ENCODE measurements around the gene SKI. TPM values are rescaled to one million over a fixed set of nuclear protein-coding genes. Genes with fewer than 3 reads are reported as not detected.

Gene SKI
- total RNA-seq, 2 donors from 2014 or later, result 135 to 138 TPM

DNA sequence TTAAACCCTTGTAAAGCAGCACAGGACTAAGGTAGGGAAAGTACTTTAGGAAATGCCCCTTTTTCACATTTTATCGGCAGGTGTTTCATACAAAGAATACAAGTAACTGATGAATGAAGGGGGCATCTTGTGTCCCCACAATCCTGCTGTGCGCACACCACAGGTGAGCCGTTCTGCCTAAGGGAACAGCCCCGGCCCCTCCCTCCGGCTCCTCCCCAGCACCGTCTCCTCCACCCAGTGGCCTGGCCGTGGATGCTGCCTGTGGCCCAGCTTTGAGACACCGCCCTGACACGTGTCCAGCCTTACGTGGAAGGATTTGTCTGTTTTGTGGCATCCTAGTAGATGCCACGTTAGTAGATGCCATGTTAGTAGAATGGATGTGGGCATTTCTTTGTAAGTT lies 46.4 kb upstream of the SKI start:
- ATAC-seq (ENCODE audit: insufficient number of reproducible peaks, low FRiP score, low read depth) (no peak), DNase-seq (ENCODE audit: low spot score) (no peak)
- H3K27me3 ChIP-seq (replicated peaks; ENCODE audit: insufficient read depth), result no peaks in the 10 kb centered on the region

DNA sequence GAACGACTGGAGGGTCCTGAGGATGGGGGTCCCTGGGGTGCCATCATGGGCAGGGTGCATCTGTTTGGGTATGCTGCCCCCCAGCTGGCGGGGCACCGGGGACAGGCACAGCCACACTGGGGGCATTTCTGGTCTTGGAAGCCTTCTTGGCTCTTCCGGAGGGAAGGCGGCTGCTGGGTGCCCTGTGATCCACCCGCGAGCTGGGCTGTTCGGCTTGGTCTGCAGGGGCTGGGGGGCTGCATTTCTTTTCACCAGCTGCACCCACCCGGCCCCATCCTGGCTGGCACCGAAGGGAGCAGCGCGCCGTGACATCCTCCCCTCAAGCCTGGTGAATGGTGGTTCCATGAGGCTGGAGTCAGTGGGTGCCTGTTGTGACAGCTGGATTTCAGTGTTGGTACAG lies 45.7 kb upstream of the SKI start:
- Histone ChIP-seq H3K4me3 (no peak overlapping the region), H3K4me1 (ENCODE audit: control insufficient read depth in 1 of 2, low read depth in 2 of 2) (no peaks in the 10 kb centered on the region), H3K27ac (no peak overlapping the region), H3K9me3 (no peaks in the 10 kb centered on the region), H3K36me3 (no peaks in the 10 kb centered on the region), H3K27me3 (replicated peaks; ENCODE audit: insufficient read depth) (no peaks in the 10 kb centered on the region)
- no peak for DNase-seq (ENCODE audit: low spot score)
- no peak for ATAC-seq (ENCODE audit: insufficient number of reproducible peaks, low FRiP score, low read depth)
- TF ChIP-seq, protein P1, sequence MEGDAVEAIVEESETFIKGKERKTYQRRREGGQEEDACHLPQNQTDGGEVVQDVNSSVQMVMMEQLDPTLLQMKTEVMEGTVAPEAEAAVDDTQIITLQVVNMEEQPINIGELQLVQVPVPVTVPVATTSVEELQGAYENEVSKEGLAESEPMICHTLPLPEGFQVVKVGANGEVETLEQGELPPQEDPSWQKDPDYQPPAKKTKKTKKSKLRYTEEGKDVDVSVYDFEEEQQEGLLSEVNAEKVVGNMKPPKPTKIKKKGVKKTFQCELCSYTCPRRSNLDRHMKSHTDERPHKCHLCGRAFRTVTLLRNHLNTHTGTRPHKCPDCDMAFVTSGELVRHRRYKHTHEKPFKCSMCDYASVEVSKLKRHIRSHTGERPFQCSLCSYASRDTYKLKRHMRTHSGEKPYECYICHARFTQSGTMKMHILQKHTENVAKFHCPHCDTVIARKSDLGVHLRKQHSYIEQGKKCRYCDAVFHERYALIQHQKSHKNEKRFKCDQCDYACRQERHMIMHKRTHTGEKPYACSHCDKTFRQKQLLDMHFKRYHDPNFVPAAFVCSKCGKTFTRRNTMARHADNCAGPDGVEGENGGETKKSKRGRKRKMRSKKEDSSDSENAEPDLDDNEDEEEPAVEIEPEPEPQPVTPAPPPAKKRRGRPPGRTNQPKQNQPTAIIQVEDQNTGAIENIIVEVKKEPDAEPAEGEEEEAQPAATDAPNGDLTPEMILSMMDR (IDR thresholded peaks at IDR 0.05), result no peak

More for the DNA sequence above, 46.4 kb upstream of the SKI start:
- Histone ChIP-seq H3K4me3 (no peak overlapping the region), H3K36me3 (no peaks in the 10 kb centered on the region), H3K9me3 (no peaks in the 10 kb centered on the region), H3K27ac (no peak overlapping the region), H3K4me1 (ENCODE audit: control insufficient read depth in 1 of 2, low read depth in 2 of 2) (no peaks in the 10 kb centered on the region)
- TF ChIP-seq, protein P1 (IDR thresholded peaks at IDR 0.05), result no peak

DNA sequence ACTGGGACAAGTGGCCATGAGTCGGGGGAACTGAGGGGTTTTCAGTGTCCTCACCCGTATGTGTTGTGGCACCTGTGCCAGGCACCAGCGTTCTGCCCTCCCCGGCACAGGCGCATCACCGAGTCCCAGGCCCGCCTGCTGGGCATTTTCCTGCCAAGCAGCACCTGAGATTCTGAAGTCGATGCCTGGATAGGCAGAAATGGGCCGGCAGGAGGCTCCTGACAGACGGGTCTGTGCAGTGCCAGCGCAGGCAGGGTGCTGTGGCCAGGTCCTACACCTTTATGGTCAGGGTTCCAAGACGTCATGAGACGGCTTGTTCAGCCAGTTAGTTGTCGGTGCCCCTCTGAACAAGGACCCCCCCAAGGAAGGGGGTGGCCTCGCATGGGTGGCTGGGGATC lies 44.2 kb upstream of the SKI start:
- TF ChIP-seq, protein P1 (IDR thresholded peaks at IDR 0.05), result no peak
- Histone ChIP-seq H3K27ac (no peak overlapping the region), H3K4me3 (no peak overlapping the region), H3K4me1 (ENCODE audit: control insufficient read depth in 1 of 2, low read depth in 2 of 2) (peaks cover 0 to 1% of the 10 kb centered on the region in 2 donors), H3K36me3 (no peaks in the 10 kb centered on the region), H3K27me3 (replicated peaks; ENCODE audit: insufficient read depth) (no peaks in the 10 kb centered on the region), H3K9me3 (no peaks in the 10 kb centered on the region)
- no peak for DNase-seq (ENCODE audit: low spot score)
- ATAC-seq (ENCODE audit: insufficient number of reproducible peaks, low FRiP score, low read depth), result no peak

DNA sequence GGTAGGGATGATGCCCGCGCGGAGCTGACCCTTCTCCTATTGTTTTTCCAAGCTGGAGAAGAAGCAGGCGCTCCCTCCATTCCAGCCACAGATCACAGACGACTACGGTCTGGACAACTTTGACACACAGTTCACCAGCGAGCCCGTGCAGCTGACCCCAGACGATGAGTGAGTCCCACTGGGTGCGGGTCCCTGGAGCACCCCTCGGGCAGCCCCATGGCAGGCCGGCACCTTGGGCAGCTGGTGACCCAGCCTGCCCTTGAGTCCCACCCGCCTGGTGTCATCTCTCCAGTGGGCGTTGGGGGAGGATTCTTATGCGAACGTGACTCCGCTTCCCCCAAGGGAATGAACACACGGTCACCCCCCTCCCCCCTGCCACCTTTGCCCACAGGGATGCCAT lies 43.6 kb upstream of the SKI start:
- DNase-seq (ENCODE audit: low spot score), result no peak
- Histone ChIP-seq H3K4me3 (no peak overlapping the region), H3K36me3 (no peaks in the 10 kb centered on the region), H3K4me1 (ENCODE audit: control insufficient read depth in 1 of 2, low read depth in 2 of 2) (peaks cover 0 to 5% of the 10 kb centered on the region in 2 donors), H3K27ac (no peak overlapping the region), H3K27me3 (replicated peaks; ENCODE audit: insufficient read depth) (no peaks in the 10 kb centered on the region), H3K9me3 (no peaks in the 10 kb centered on the region)
- TF ChIP-seq, protein P1 (IDR thresholded peaks at IDR 0.05), result no peak
- ATAC-seq (ENCODE audit: insufficient number of reproducible peaks, low FRiP score, low read depth), result no peak

DNA sequence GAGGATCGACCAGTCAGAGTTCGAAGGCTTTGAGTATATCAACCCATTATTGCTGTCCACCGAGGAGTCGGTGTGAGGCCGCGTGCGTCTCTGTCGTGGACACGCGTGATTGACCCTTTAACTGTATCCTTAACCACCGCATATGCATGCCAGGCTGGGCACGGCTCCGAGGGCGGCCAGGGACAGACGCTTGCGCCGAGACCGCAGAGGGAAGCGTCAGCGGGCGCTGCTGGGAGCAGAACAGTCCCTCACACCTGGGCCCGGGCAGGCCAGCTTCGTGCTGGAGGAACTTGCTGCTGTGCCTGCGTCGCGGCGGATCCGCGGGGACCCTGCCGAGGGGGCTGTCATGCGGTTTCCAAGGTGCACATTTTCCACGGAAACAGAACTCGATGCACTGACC lies 43.2 kb upstream of the SKI start:
- TF ChIP-seq, protein P1 (IDR thresholded peaks at IDR 0.05), result no peak
- Histone ChIP-seq H3K4me3 (no peak overlapping the region), H3K27me3 (replicated peaks; ENCODE audit: insufficient read depth) (no peaks in the 10 kb centered on the region), H3K36me3 (no peaks in the 10 kb centered on the region), H3K9me3 (no peaks in the 10 kb centered on the region), H3K27ac (no peak overlapping the region), H3K4me1 (ENCODE audit: control insufficient read depth in 1 of 2, low read depth in 2 of 2) (peaks cover 0 to 5% of the 10 kb centered on the region in 2 donors)
- no peak for ATAC-seq (ENCODE audit: insufficient number of reproducible peaks, low FRiP score, low read depth)
- DNase-seq (ENCODE audit: low spot score), result no peak

Measured in thoracic aorta (tissue), 2 donors.